ENCODE data around the gene ITGA8. TPM values are rescaled to one million over a fixed set of nuclear protein-coding genes. Genes with fewer than 3 reads are reported as not detected.
"Not testable (repeated sequence)": the region's sequence is repeated elsewhere in the genome, so short reads cannot be mapped to it uniquely, and the experiment has no call there.

ITGA8 gene
- 9.4 TPM for total RNA-seq

DNA sequence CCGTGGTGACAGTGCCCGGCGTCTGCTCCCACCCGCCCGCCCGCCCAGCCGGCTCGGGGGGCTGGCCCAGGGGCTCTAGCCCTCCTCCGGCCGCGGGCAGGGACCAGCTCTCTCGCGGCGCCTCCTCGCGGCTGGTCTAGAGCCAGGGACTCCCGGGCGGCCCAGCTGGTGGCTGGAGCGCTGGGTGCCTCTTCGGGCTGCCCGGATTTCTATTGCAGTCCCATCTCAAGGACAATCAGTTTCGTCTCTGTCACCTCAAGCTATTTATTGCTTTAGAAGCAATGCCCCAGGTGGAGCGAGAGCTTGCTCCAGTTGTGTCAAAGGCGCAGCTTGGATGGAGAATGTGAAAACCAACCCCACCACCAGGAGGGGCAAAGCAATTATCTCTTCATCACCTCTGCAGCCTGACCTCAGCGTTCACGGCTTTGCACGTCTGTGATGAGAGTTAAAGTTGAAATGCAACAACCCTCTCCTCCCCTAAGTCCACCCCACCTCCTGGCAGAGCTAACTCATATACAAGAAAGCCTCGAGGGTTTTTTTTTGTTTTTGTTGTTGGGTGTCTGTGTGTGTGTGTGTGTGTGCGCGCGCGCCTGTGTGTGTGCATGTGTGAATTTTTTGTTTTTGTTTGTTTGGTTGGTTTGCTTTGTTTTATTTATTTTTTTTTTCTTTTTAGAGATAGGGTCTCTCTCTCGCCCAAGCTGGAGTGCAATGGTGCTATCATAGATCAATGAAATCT, at the start of gene ITGA8:
Gene ITGA8, minus strand, starts transcription at position 24 of the 736 bp plus-strand sequence. CDS start 151 bp downstream, outside the sequence.
- no peak within 1 kb of the TSS for H3K27ac ChIP-seq (ENCODE audit: low read depth, low read length)
- H3K27me3 ChIP-seq (ENCODE audit: control insufficient read depth in 3 of 3, insufficient read depth in 3 of 3, low read length in 3 of 3): peaks cover 11 to 18% (median 17%) of the 10 kb centered on the region in 3 donors
- H3K9ac ChIP-seq (ENCODE audit: low read depth in 1 of 3, low read length in 3 of 3): peak within 1 kb of the TSS in 2 of 3 donors; percentile 3 to 33
- H3K9me3 ChIP-seq (ENCODE audit: control insufficient read depth in 3 of 3, low read length in 3 of 3): no peaks in the 10 kb centered on the region
- peaks cover 0 to 3% (median 0%) of the 10 kb centered on the region in 3 donors for H3K4me1 ChIP-seq (ENCODE audit: control insufficient read depth in 3 of 3, insufficient read depth in 3 of 3, low read length in 3 of 3)
- H3K36me3 ChIP-seq (ENCODE audit: control insufficient read depth in 3 of 3, insufficient read depth in 3 of 3, low read length in 3 of 3): no peaks in the 10 kb centered on the region
- peak within 1 kb of the TSS; percentile 46 to 65 (median 58) for H3K4me3 ChIP-seq (ENCODE audit: low read length in 3 of 3)

DNA sequence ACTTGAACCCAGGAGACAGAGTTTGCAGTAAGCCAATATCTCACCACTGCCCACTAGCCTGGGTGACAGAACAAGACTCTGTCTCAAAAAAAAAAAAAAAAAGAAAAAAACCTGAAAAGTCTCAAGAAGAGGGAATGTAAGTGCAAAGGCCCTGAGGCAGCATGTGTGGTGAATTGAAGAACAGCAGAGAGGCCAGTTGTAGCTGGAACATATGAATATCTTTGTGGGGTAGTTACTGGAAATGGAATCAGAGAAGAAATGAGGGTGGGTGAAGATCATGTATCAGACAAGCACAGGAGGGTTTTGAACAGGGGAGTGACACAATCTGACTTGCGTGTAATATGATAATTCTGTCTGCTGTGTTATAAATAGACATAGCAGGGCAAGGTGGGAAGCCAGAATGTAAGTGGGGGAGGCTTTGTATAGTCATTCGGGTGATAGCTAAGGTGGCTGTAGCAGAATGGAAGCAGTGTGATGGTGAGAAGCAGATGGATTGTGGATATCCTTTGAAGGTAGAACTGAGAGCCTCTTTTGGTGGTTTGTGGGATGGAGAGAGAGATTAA, 45.3 kb upstream of the ITGA8 start:
- Histone ChIP-seq H3K9me3 (ENCODE audit: control insufficient read depth in 3 of 3, low read length in 3 of 3) (no peaks in the 10 kb centered on the region), H3K36me3 (ENCODE audit: control insufficient read depth in 3 of 3, insufficient read depth in 3 of 3, low read length in 3 of 3) (no peaks in the 10 kb centered on the region), H3K9ac (ENCODE audit: low read depth in 1 of 3, low read length in 3 of 3) (no peak overlapping the region), H3K27ac (ENCODE audit: low read depth, low read length) (no peak overlapping the region), H3K4me1 (ENCODE audit: control insufficient read depth in 3 of 3, insufficient read depth in 3 of 3, low read length in 3 of 3) (peaks cover 0 to 4% (median 4%) of the 10 kb centered on the region in 3 donors), H3K4me3 (ENCODE audit: low read length in 3 of 3) (no peak overlapping the region), H3K27me3 (ENCODE audit: control insufficient read depth in 3 of 3, insufficient read depth in 3 of 3, low read length in 3 of 3) (no peaks in the 10 kb centered on the region)

DNA sequence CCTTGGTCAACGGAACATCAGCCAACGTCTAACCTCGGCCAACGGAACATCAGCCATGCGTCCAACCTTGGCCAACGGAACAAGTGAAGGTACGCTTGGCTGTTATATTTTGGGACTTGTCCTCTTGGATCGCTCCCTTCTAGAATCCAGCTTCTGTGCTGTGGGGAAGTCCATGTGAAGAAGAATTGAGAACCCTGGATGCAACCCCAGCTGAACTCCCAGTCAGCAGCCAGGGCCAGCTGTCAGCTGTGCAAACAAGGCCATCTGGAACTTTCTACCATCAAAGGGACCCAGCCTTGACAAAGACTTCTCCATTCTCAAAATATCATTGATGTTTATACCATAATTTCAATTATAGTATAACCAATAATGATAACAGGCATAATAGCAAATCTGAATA, 43.3 kb upstream of the ITGA8 start:
- Histone ChIP-seq H3K4me1 (ENCODE audit: control insufficient read depth in 3 of 3, insufficient read depth in 3 of 3, low read length in 3 of 3) (peaks cover 0 to 4% (median 4%) of the 10 kb centered on the region in 3 donors), H3K4me3 (ENCODE audit: low read length in 3 of 3) (no peak overlapping the region), H3K9ac (ENCODE audit: low read depth in 1 of 3, low read length in 3 of 3) (no peak overlapping the region), H3K27me3 (ENCODE audit: control insufficient read depth in 3 of 3, insufficient read depth in 3 of 3, low read length in 3 of 3) (no peaks in the 10 kb centered on the region), H3K36me3 (ENCODE audit: control insufficient read depth in 3 of 3, insufficient read depth in 3 of 3, low read length in 3 of 3) (no peaks in the 10 kb centered on the region), H3K9me3 (ENCODE audit: control insufficient read depth in 3 of 3, low read length in 3 of 3) (no peaks in the 10 kb centered on the region), H3K27ac (ENCODE audit: low read depth, low read length) (no peak overlapping the region)

DNA sequence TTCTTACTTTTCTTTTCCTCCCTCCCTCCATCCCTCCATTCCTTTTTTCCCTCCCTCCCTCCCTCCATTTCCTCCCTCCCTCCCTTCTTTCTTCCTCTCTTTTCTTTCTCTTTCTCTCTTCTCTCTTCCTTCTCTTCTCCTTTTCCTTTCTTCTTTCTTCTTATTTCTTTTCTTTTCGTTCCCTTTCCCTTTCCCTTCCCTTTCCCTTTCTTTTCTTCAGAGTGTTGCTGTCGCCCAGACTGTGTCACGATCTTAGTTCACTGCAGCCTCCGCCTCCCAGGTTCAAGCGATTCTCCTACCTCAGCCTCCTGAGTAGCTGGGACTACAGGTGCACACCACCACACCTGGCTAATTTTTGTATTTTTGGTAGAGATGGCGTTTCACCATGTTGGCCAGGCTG, 42.5 kb upstream of the ITGA8 start:
- H3K36me3 ChIP-seq (ENCODE audit: control insufficient read depth in 3 of 3, insufficient read depth in 3 of 3, low read length in 3 of 3); H3K4me1 ChIP-seq (ENCODE audit: control insufficient read depth in 3 of 3, insufficient read depth in 3 of 3, low read length in 3 of 3); H3K9me3 ChIP-seq (ENCODE audit: control insufficient read depth in 3 of 3, low read length in 3 of 3); H3K27me3 ChIP-seq (ENCODE audit: control insufficient read depth in 3 of 3, insufficient read depth in 3 of 3, low read length in 3 of 3); H3K4me3 ChIP-seq (ENCODE audit: low read length in 3 of 3); H3K9ac ChIP-seq (ENCODE audit: low read depth in 1 of 3, low read length in 3 of 3); H3K27ac ChIP-seq (ENCODE audit: low read depth, low read length): not testable (repeated sequence)

DNA sequence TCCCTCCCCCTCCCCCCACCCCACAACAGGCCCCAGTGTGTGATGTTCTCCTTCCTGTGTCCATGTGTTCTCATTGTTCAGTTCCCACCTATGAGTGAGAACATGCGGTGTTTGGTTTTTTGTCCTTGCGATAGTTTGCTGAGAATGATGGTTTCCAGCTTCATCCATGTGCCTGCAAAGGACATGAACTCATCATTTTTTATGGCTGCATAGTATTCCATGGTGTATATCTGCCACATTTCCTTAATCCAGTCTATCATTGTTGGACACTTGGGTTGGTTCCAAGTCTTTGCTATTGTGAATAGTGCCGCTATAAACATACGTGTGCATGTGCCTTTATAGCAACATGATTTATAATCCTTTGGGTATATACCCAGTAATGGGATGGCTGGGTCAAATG, 41.5 kb upstream of the ITGA8 start:
- H3K9ac ChIP-seq (ENCODE audit: low read depth in 1 of 3, low read length in 3 of 3); H3K27ac ChIP-seq (ENCODE audit: low read depth, low read length); H3K27me3 ChIP-seq (ENCODE audit: control insufficient read depth in 3 of 3, insufficient read depth in 3 of 3, low read length in 3 of 3); H3K9me3 ChIP-seq (ENCODE audit: control insufficient read depth in 3 of 3, low read length in 3 of 3); H3K4me1 ChIP-seq (ENCODE audit: control insufficient read depth in 3 of 3, insufficient read depth in 3 of 3, low read length in 3 of 3); H3K36me3 ChIP-seq (ENCODE audit: control insufficient read depth in 3 of 3, insufficient read depth in 3 of 3, low read length in 3 of 3); H3K4me3 ChIP-seq (ENCODE audit: low read length in 3 of 3): not testable (repeated sequence)

DNA sequence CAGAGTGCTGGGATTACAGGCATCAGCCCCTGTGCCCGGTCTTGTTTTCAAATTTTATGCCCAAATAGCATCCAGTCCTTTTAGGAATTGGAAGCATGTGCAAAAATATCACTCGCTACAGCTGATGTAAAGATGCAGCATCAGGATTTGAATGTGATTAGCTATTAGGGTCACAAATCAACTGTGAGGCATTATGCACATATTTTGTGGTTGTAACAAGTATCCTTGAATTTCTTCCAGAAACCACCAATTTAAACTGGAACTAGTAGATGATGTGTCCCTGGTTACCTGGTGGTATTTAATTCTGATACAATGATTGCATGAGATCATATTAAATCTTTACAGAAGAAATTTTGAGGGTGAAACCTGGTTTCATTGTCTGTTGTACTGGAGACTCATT, 41.0 kb upstream of the ITGA8 start:
- H3K4me1 ChIP-seq (ENCODE audit: control insufficient read depth in 3 of 3, insufficient read depth in 3 of 3, low read length in 3 of 3): peaks cover 0 to 4% (median 4%) of the 10 kb centered on the region in 3 donors
- H3K27me3 ChIP-seq (ENCODE audit: control insufficient read depth in 3 of 3, insufficient read depth in 3 of 3, low read length in 3 of 3): no peaks in the 10 kb centered on the region
- no peak overlapping the region for H3K27ac ChIP-seq (ENCODE audit: low read depth, low read length)
- no peak overlapping the region for H3K9ac ChIP-seq (ENCODE audit: low read depth in 1 of 3, low read length in 3 of 3)
- H3K36me3 ChIP-seq (ENCODE audit: control insufficient read depth in 3 of 3, insufficient read depth in 3 of 3, low read length in 3 of 3): no peaks in the 10 kb centered on the region
- no peaks in the 10 kb centered on the region for H3K9me3 ChIP-seq (ENCODE audit: control insufficient read depth in 3 of 3, low read length in 3 of 3)
- H3K4me3 ChIP-seq (ENCODE audit: low read length in 3 of 3): no peak overlapping the region

DNA sequence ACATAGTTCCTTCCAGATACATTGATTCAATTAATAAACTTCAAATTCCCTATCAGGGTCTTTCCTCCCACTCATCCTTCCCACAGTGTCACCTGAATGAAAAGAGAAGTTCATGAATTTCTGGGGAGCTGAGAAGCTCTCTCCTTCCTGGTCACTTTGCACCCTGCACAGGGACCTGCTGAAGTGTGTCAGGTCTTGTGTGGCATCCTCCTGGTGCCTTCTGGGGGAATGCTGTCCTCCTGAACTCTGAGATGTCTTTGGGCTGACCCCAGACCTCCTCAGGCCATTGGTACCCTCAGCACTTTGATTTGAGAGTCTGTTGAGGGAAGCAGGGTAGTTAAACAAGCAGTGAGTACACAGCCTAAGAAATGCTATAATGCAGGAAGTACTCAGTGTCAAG, 39.5 kb upstream of the ITGA8 start:
- no peaks in the 10 kb centered on the region for H3K36me3 ChIP-seq (ENCODE audit: control insufficient read depth in 3 of 3, insufficient read depth in 3 of 3, low read length in 3 of 3)
- no peak overlapping the region for H3K9ac ChIP-seq (ENCODE audit: low read depth in 1 of 3, low read length in 3 of 3)
- no peaks in the 10 kb centered on the region for H3K27me3 ChIP-seq (ENCODE audit: control insufficient read depth in 3 of 3, insufficient read depth in 3 of 3, low read length in 3 of 3)
- no peaks in the 10 kb centered on the region for H3K9me3 ChIP-seq (ENCODE audit: control insufficient read depth in 3 of 3, low read length in 3 of 3)
- H3K4me1 ChIP-seq (ENCODE audit: control insufficient read depth in 3 of 3, insufficient read depth in 3 of 3, low read length in 3 of 3): peaks cover 0 to 4% (median 0%) of the 10 kb centered on the region in 3 donors
- no peak overlapping the region for H3K4me3 ChIP-seq (ENCODE audit: low read length in 3 of 3)
- H3K27ac ChIP-seq (ENCODE audit: low read depth, low read length): no peak overlapping the region

DNA sequence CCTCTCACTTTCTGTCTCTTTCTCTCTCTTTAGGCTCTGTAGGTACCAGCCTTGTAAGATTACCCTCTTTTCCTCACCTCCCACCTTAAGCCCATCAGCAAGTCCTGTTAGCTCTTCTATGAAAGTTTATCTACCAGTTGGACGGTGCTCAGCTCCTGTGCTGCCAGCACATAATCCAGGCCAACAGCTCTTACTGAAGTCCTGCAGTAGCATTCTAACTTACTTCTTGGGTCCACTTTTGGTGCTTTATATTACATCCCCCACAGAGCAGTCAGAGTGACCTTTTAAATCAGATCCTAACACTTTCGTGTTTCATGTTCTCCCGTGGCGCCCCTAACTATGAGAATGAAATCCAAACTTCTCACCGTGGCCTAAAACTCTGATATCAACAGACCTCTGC, 38.9 kb upstream of the ITGA8 start:
- H3K27me3 ChIP-seq (ENCODE audit: control insufficient read depth in 3 of 3, insufficient read depth in 3 of 3, low read length in 3 of 3): no peaks in the 10 kb centered on the region
- peaks cover 0 to 4% (median 0%) of the 10 kb centered on the region in 3 donors for H3K4me1 ChIP-seq (ENCODE audit: control insufficient read depth in 3 of 3, insufficient read depth in 3 of 3, low read length in 3 of 3)
- H3K27ac ChIP-seq (ENCODE audit: low read depth, low read length): no peak overlapping the region
- H3K4me3 ChIP-seq (ENCODE audit: low read length in 3 of 3): no peak overlapping the region
- no peaks in the 10 kb centered on the region for H3K36me3 ChIP-seq (ENCODE audit: control insufficient read depth in 3 of 3, insufficient read depth in 3 of 3, low read length in 3 of 3)
- H3K9me3 ChIP-seq (ENCODE audit: control insufficient read depth in 3 of 3, low read length in 3 of 3): no peaks in the 10 kb centered on the region
- no peak overlapping the region for H3K9ac ChIP-seq (ENCODE audit: low read depth in 1 of 3, low read length in 3 of 3)

DNA sequence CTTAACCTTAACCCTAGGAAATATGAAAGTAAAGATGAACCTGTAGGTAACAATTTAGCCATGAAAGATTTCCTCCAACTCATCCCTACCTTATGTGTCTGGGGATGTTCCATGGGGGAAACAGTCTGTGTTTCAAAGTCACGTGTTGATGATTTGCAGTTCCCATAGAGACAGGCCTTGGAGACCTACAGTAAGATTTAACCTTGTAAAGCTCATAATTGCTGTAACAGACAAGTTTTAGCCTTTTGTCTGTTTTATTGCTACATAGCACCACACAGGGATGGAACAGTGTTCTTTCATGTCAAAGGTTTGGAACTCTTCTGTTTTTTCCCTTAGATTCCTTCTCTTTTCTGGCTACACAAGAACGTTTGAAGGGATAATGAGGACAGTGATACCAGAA, 35.2 kb upstream of the ITGA8 start:
- Histone ChIP-seq H3K27ac (ENCODE audit: low read depth, low read length) (no peak overlapping the region), H3K9me3 (ENCODE audit: control insufficient read depth in 3 of 3, low read length in 3 of 3) (no peaks in the 10 kb centered on the region), H3K36me3 (ENCODE audit: control insufficient read depth in 3 of 3, insufficient read depth in 3 of 3, low read length in 3 of 3) (no peaks in the 10 kb centered on the region), H3K27me3 (ENCODE audit: control insufficient read depth in 3 of 3, insufficient read depth in 3 of 3, low read length in 3 of 3) (no peaks in the 10 kb centered on the region), H3K4me3 (ENCODE audit: low read length in 3 of 3) (no peak overlapping the region), H3K9ac (ENCODE audit: low read depth in 1 of 3, low read length in 3 of 3) (no peak overlapping the region), H3K4me1 (ENCODE audit: control insufficient read depth in 3 of 3, insufficient read depth in 3 of 3, low read length in 3 of 3) (no peaks in the 10 kb centered on the region)

DNA sequence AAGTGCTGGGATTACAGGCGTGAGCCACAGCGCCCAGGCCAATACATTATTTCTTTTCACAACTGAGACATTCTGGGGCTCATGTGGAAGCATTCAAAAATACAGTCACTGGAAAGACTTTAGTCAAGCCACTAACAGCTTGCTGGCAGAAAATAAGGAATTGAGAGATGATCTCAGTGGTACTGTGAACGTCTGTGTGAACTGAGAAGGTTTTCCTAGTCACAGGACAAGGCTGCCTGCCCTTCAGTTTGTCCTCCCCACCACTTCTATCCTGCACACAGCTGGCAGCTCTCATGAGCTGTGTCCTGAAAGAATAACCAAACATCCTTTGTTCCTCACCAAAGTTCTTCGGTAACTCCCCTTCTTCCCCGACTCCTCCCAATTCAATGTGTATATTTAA, 31.3 kb upstream of the ITGA8 start:
- Histone ChIP-seq H3K27me3 (ENCODE audit: control insufficient read depth in 3 of 3, insufficient read depth in 3 of 3, low read length in 3 of 3) (no peaks in the 10 kb centered on the region), H3K9ac (ENCODE audit: low read depth in 1 of 3, low read length in 3 of 3) (no peak overlapping the region), H3K4me3 (ENCODE audit: low read length in 3 of 3) (no peak overlapping the region), H3K9me3 (ENCODE audit: control insufficient read depth in 3 of 3, low read length in 3 of 3) (no peaks in the 10 kb centered on the region), H3K27ac (ENCODE audit: low read depth, low read length) (no peak overlapping the region), H3K36me3 (ENCODE audit: control insufficient read depth in 3 of 3, insufficient read depth in 3 of 3, low read length in 3 of 3) (no peaks in the 10 kb centered on the region), H3K4me1 (ENCODE audit: control insufficient read depth in 3 of 3, insufficient read depth in 3 of 3, low read length in 3 of 3) (no peaks in the 10 kb centered on the region)
